HEK293 (cell line): ENCODE results near the gene PPRC1.

Experiments
- BCL11B ChIP-seq: fragments of 450-650 bp; formaldehyde crosslinking; IDR thresholded peaks from 2 replicates; pipeline ENCODE4 v1.5.1; 2016; ENCODE audit warnings: low read depth, missing biosample characterization, missing genetic modification characterization
- IKZF3 ChIP-seq: fragments of 450-650 bp; IDR thresholded peaks from 2 replicates; pipeline ENCODE4 v1.5.0; 2018; ENCODE audit warnings: missing biosample characterization, mild to moderate bottlenecking, missing genetic modification characterization, moderate library complexity
- MZF1 ChIP-seq: fragments of 450-650 bp; formaldehyde crosslinking; IDR thresholded peaks from 2 replicates; pipeline ENCODE4 v1.5.1; 2017; ENCODE audit warnings: missing biosample characterization, missing genetic modification characterization, borderline replicate concordance
- RBAK ChIP-seq: fragments of 450-650 bp; formaldehyde crosslinking; IDR thresholded peaks from 2 replicates; pipeline ENCODE4 v1.5.1; 2016; ENCODE audit warnings: missing biosample characterization, missing genetic modification characterization
- SETDB1 ChIP-seq: IDR thresholded peaks from one replicate; pipeline ENCODE4 v1.6.1; 2017; ENCODE audit warnings: mild to moderate bottlenecking, low read length, moderate library complexity, mixed read lengths; ENCODE audit not compliant: insufficient read length
- SP7 ChIP-seq: fragments of 450-650 bp; formaldehyde crosslinking; IDR thresholded peaks from 2 replicates; pipeline ENCODE4 v1.5.1; 2016; ENCODE audit warnings: missing biosample characterization, missing genetic modification characterization
- ZBTB6 ChIP-seq: fragments of 450-650 bp; formaldehyde crosslinking; IDR thresholded peaks from 2 replicates; pipeline ENCODE4 v1.5.1; 2017; ENCODE audit warnings: missing biosample characterization, missing genetic modification characterization
- ZFP37 ChIP-seq: fragments of 450-650 bp; formaldehyde crosslinking; IDR thresholded peaks from 2 replicates; pipeline ENCODE4 v1.5.1; 2016; ENCODE audit warnings: missing biosample characterization, missing genetic modification characterization
- ZNF239 ChIP-seq: fragments of 450-650 bp; formaldehyde crosslinking; IDR thresholded peaks from 2 replicates; pipeline ENCODE4 v1.5.1; 2016; ENCODE audit warnings: missing biosample characterization, missing genetic modification characterization
- ZNF24 ChIP-seq: fragments of 450-650 bp; formaldehyde crosslinking; IDR thresholded peaks from 2 replicates; pipeline ENCODE4 v1.5.1; 2016; ENCODE audit warnings: missing biosample characterization, missing genetic modification characterization
- ZNF394 ChIP-seq: fragments of 450-650 bp; formaldehyde crosslinking; IDR thresholded peaks from 2 replicates; pipeline ENCODE4 v1.5.1; 2016; ENCODE audit warnings: missing biosample characterization, missing genetic modification characterization, mild to moderate bottlenecking, moderate library complexity, borderline replicate concordance
- ZNF423 ChIP-seq: fragments of 450-650 bp; formaldehyde crosslinking; IDR thresholded peaks from 2 replicates; pipeline ENCODE4 v1.5.1; 2016; ENCODE audit warnings: missing biosample characterization, missing genetic modification characterization
- ZNF544 ChIP-seq: fragments of 450-650 bp; formaldehyde crosslinking; IDR thresholded peaks from 2 replicates; pipeline ENCODE4 v1.5.0; 2017; ENCODE audit warnings: missing biosample characterization, missing genetic modification characterization
- ZNF596 ChIP-seq: fragments of 450-650 bp; IDR thresholded peaks from 2 replicates; pipeline ENCODE4 v1.5.0; 2018; ENCODE audit warnings: missing biosample characterization, mild to moderate bottlenecking, missing genetic modification characterization, moderate library complexity
- ZNF664 ChIP-seq: fragments of 450-650 bp; formaldehyde crosslinking; IDR thresholded peaks from 2 replicates; pipeline ENCODE4 v1.5.1; 2016; ENCODE audit warnings: missing biosample characterization, missing genetic modification characterization
- ZNF701 ChIP-seq: fragments of 450-650 bp; formaldehyde crosslinking; IDR thresholded peaks from 2 replicates; pipeline ENCODE4 v1.5.1; 2016; ENCODE audit warnings: missing biosample characterization, missing genetic modification characterization
- ZNF843 ChIP-seq: fragments of 450-650 bp; formaldehyde crosslinking; IDR thresholded peaks from 2 replicates; pipeline ENCODE4 v1.5.1; 2016; ENCODE audit warnings: missing biosample characterization, missing genetic modification characterization
- ZSCAN30 ChIP-seq: fragments of 450-650 bp; IDR thresholded peaks from 2 replicates; pipeline ENCODE4 v1.5.1; 2018; ENCODE audit warnings: missing biosample characterization, mild to moderate bottlenecking, missing genetic modification characterization, moderate library complexity
- ZSCAN4 ChIP-seq: fragments of 450-650 bp; formaldehyde crosslinking; IDR thresholded peaks from 2 replicates; pipeline ENCODE4 v1.5.1; 2017; ENCODE audit warnings: missing biosample characterization, missing genetic modification characterization
- TF ChIP-seq, protein P1 (sequence below): fragments of 450-650 bp; formaldehyde crosslinking; IDR thresholded peaks from 2 replicates; pipeline ENCODE4 v1.5.1; 2016; ENCODE audit warnings: missing biosample characterization, missing genetic modification characterization, borderline replicate concordance
- TF ChIP-seq, protein P2 (sequence below): fragments of 450-650 bp; formaldehyde crosslinking; IDR thresholded peaks from 2 replicates; pipeline ENCODE4 v1.5.1; 2016; ENCODE audit warnings: missing biosample characterization, missing genetic modification characterization
- TF ChIP-seq, protein P3 (sequence below): fragments of 450-650 bp; formaldehyde crosslinking; IDR thresholded peaks from 2 replicates; pipeline ENCODE4 v1.5.1; 2016; ENCODE audit warnings: missing biosample characterization, missing genetic modification characterization
- TF ChIP-seq, protein P4 (sequence below): fragments of 450-650 bp; formaldehyde crosslinking; conservative IDR thresholded peaks from 2 replicates; pipeline ENCODE4 v1.5.1; 2016; ENCODE audit warnings: low read depth, missing biosample characterization, missing genetic modification characterization

The PPRC1 gene

DNA sequence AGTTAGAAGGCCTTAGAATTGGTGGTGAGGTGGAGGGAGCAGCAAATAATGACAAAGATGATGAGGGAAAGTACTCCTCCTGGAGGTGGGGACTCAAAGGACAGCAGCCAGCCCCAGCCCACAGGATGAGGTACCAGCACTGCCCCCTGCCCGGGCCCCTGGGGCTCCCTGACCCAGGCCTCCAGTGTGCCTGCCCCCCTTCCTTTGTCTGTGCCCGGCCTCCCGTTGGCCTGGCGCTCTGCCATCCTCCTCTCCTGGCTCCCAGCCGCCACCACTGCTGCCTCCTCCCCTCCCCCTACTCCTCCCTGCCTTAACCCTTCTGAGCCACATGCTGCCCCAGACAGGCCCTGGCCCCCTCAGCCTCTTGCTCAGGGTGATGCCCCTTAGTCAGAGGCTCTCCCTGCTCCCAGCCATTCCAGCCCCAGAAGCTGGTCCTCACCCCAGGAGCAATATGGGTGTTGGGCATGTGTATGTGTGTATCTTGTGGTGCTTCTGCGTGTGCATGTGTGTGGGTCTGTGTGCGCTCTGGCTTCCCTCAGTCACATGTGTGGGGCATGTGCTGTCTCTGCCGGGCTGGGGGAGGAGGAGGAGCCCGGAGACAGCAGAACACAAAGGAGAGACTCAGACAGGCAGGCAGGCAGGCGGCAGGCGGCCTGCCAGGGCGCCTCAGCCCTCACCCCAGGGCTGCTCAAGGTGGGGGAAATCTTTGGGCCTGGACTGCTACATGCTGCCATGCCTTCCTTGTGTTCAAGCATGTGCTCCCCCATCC, 15.3 kb upstream of the PPRC1 start (continued):
- TF ChIP-seq IKZF3 (tag by site-specific recombination), result peak; percentile 85
- TF ChIP-seq ZSCAN4 (tag by site-specific recombination), result peak; percentile 59; the same call in 1 of the 2 replicates
- peak; percentile 51; the same call in 1 of the 2 replicates for TF ChIP-seq ZNF394
- peak; percentile 84 for TF ChIP-seq ZNF24 (tag by site-specific recombination)
- peak; percentile 98 for TF ChIP-seq ZNF423 (tag by site-specific recombination)
- TF ChIP-seq ZNF664 (tag by site-specific recombination), result no peak
- TF ChIP-seq ZFP37 (tag by site-specific recombination), result no peak
- no peak for TF ChIP-seq ZBTB6 (tag by site-specific recombination)
- TF ChIP-seq ZNF239 (tag by site-specific recombination), result no peak
- peak; percentile 39; the same call in 1 of the 2 replicates for TF ChIP-seq ZNF701 (tag by site-specific recombination)
- TF ChIP-seq, protein P1, sequence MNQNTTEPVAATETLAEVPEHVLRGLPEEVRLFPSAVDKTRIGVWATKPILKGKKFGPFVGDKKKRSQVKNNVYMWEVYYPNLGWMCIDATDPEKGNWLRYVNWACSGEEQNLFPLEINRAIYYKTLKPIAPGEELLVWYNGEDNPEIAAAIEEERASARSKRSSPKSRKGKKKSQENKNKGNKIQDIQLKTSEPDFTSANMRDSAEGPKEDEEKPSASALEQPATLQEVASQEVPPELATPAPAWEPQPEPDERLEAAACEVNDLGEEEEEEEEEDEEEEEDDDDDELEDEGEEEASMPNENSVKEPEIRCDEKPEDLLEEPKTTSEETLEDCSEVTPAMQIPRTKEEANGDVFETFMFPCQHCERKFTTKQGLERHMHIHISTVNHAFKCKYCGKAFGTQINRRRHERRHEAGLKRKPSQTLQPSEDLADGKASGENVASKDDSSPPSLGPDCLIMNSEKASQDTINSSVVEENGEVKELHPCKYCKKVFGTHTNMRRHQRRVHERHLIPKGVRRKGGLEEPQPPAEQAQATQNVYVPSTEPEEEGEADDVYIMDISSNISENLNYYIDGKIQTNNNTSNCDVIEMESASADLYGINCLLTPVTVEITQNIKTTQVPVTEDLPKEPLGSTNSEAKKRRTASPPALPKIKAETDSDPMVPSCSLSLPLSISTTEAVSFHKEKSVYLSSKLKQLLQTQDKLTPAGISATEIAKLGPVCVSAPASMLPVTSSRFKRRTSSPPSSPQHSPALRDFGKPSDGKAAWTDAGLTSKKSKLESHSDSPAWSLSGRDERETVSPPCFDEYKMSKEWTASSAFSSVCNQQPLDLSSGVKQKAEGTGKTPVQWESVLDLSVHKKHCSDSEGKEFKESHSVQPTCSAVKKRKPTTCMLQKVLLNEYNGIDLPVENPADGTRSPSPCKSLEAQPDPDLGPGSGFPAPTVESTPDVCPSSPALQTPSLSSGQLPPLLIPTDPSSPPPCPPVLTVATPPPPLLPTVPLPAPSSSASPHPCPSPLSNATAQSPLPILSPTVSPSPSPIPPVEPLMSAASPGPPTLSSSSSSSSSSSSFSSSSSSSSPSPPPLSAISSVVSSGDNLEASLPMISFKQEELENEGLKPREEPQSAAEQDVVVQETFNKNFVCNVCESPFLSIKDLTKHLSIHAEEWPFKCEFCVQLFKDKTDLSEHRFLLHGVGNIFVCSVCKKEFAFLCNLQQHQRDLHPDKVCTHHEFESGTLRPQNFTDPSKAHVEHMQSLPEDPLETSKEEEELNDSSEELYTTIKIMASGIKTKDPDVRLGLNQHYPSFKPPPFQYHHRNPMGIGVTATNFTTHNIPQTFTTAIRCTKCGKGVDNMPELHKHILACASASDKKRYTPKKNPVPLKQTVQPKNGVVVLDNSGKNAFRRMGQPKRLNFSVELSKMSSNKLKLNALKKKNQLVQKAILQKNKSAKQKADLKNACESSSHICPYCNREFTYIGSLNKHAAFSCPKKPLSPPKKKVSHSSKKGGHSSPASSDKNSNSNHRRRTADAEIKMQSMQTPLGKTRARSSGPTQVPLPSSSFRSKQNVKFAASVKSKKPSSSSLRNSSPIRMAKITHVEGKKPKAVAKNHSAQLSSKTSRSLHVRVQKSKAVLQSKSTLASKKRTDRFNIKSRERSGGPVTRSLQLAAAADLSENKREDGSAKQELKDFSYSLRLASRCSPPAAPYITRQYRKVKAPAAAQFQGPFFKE, result no peak
- TF ChIP-seq, protein P2, sequence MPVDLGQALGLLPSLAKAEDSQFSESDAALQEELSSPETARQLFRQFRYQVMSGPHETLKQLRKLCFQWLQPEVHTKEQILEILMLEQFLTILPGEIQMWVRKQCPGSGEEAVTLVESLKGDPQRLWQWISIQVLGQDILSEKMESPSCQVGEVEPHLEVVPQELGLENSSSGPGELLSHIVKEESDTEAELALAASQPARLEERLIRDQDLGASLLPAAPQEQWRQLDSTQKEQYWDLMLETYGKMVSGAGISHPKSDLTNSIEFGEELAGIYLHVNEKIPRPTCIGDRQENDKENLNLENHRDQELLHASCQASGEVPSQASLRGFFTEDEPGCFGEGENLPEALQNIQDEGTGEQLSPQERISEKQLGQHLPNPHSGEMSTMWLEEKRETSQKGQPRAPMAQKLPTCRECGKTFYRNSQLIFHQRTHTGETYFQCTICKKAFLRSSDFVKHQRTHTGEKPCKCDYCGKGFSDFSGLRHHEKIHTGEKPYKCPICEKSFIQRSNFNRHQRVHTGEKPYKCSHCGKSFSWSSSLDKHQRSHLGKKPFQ (tag by site-specific recombination), result peak; percentile 56
- TF ChIP-seq ZNF544, result no peak
- peak; percentile 93 for TF ChIP-seq SP7
- no peak for TF ChIP-seq RBAK (tag by site-specific recombination)
- 0 out of 2 replicates have a peak, but pooled peaks have one; percentile 17 for TF ChIP-seq MZF1
- peak; percentile 53; the same call in 1 of the 2 replicates for TF ChIP-seq ZNF596 (tag by site-specific recombination)
- TF ChIP-seq BCL11B (tag by site-specific recombination), result 0 out of 2 replicates have a peak, but pooled peaks have one; percentile 44
- TF ChIP-seq, protein P3, sequence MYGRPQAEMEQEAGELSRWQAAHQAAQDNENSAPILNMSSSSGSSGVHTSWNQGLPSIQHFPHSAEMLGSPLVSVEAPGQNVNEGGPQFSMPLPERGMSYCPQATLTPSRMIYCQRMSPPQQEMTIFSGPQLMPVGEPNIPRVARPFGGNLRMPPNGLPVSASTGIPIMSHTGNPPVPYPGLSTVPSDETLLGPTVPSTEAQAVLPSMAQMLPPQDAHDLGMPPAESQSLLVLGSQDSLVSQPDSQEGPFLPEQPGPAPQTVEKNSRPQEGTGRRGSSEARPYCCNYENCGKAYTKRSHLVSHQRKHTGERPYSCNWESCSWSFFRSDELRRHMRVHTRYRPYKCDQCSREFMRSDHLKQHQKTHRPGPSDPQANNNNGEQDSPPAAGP (tag by site-specific recombination), result peak; percentile 82
- TF ChIP-seq ZSCAN30 (tag by site-specific recombination), result peak; percentile 92
- TF ChIP-seq SETDB1, result no peak
- TF ChIP-seq ZNF843 (tag by site-specific recombination), result peak; percentile 81
- TF ChIP-seq, protein P4, sequence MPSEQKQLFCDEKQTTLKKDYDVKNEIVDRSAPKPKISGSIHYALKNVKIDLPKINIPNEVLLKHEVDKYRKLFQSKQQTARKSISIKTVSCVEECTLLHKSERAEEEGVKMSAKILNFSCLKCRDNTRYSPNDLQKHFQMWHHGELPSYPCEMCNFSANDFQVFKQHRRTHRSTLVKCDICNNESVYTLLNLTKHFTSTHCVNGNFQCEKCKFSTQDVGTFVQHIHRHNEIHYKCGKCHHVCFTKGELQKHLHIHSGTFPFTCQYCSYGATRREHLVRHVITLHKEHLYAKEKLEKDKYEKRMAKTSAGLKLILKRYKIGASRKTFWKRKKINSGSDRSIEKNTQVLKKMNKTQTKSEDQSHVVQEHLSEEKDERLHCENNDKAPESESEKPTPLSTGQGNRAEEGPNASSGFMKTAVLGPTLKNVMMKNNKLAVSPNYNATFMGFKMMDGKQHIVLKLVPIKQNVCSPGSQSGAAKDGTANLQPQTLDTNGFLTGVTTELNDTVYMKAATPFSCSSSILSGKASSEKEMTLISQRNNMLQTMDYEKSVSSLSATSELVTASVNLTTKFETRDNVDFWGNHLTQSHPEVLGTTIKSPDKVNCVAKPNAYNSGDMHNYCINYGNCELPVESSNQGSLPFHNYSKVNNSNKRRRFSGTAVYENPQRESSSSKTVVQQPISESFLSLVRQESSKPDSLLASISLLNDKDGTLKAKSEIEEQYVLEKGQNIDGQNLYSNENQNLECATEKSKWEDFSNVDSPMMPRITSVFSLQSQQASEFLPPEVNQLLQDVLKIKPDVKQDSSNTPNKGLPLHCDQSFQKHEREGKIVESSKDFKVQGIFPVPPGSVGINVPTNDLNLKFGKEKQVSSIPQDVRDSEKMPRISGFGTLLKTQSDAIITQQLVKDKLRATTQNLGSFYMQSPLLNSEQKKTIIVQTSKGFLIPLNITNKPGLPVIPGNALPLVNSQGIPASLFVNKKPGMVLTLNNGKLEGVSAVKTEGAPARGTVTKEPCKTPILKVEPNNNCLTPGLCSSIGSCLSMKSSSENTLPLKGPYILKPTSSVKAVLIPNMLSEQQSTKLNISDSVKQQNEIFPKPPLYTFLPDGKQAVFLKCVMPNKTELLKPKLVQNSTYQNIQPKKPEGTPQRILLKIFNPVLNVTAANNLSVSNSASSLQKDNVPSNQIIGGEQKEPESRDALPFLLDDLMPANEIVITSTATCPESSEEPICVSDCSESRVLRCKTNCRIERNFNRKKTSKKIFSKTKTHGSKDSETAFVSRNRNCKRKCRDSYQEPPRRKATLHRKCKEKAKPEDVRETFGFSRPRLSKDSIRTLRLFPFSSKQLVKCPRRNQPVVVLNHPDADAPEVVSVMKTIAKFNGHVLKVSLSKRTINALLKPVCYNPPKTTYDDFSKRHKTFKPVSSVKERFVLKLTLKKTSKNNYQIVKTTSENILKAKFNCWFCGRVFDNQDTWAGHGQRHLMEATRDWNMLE (tag by site-specific recombination), result no peak
